HG03103 (cell line): ENCODE measurements around the gene WFS1.

ENCODE experiments used
- ATAC-seq: cut with Tn5 transposase; IDR thresholded peaks from one replicate; pipeline ENCODE4 v1.9.1; 2021; ENCODE audit warnings: low read depth; ENCODE audit not compliant: unreplicated experiment

WFS1 gene

DNA sequence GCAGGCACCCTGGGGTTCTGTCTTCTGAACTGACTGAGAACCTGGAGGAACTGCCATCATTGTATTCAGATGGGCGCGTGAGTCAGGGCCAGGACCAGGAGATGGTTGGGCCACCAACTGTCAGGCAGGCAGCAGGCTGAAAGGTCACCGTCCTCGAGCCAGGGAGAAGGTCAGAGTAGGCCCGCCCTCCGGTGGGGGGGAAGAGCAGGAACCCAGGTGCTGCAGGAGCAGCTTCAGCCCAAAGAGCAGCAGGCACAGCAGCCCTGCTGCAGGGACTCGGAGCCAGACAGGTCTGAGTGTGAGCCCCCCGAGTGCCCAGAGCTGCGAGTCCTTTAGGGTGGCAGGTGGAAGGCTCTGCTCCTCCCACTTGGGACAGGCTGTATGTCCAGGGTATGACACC lies 26.4 kb downstream of the WFS1 start:
- no peak for ATAC-seq

DNA sequence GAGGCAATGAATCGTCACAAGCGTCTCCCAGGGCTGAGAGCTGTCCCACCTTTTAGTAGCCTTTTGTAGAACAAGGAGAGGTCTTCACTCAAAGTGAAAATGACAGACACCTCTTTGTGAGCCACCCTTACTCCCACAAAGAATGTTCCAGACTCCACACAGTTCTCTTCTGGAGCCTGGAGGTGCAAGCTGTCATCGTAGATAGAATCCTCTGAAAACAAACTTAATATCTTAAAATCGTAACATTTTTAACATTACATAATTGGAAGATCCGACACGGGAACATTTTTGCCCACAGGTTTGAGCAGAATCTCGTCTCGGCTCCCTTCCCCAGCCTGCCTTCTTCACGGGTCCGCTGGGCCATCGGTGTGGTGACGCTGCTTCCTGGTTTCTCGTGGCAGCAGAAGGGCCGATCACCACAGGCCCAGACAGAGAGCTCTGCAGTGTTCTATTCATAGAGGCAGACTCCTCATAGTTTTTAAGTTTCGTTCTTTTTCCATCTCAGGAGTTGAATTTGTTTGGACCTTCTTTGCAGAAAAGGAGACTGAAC lies 27.7 kb downstream of the WFS1 start:
- ATAC-seq = no peak

DNA sequence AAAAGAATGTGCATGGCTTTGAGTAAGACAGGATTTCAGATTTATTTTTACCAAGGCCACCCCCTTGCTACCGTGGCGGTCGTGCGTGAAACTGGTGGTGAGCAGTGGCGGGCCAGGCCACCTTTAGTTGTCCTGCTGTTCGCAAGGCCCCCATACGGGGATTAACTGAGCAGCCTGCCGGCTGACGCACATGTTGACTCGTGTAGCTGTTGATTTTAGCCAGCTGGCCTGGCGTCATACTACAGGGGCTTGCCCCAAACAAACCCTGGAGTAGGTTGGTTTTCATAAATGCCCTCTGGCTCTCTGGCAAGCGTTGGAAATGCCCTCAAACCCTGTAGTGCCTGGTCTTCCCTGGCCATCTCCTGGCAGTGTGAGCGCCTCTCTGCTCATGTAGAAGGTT lies 28.4 kb downstream of the WFS1 start:
- no peak for ATAC-seq

DNA sequence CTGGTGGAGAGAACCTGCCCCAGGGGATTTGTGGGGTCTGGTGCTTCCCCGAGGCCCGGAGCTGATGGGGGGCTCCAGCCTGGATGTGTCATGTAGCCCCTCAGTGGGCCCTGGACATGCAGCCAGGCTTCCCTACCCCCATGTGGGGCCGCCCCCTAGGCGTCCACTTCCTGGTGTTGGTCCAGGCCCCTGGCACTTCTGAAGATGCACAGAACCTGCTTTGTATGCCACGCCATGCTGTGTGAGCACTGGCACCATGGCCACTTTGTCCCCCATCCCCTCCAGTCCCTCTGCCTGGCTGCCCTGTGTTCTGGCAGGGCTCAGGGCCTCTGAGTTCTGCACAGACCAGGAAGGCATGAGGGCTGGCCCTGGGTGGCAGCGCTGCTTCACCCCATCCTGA lies 29.2 kb downstream of the WFS1 start:
- ATAC-seq = no peak

DNA sequence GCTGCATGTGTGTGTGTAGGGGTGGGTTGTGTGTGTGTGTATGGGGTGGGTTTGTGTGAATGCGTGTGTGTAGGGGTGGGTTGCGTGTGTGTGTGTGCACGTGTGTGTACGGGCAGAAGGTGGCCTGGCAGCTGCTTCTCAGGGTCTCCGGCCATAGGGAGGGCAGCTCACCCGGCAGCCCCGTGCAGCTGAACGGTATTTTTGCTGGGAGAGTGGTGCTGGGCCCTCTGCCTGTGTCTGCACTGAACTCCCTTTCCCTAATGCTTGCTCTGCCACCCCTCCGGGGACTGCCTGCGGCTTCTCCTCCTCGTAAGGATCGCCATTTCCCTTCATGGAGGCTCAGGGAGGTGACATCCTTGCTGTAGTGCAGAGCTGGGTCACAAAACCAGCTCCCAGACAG lies 30.2 kb downstream of the WFS1 start:
- no peak for ATAC-seq

DNA sequence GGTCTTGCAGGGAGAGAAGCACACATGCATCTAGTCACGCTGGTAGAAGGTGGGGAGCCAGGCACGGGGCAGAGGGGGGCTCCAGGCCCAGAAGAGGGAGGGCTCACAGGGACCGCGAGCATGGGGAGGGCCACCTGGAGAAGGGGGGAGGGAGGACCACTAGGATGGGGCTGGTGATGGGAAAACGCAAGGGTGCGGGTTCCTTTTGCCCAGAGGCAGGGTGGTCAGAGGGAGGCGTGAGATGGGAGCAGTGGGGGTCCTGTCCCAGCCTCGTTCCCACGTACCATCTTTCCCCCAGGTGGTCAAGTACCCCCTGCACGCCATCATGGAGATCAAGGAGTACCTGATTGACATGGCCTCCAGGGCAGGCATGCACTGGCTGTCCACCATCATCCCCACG lies 30.7 kb downstream of the WFS1 start:
- no peak for ATAC-seq

DNA sequence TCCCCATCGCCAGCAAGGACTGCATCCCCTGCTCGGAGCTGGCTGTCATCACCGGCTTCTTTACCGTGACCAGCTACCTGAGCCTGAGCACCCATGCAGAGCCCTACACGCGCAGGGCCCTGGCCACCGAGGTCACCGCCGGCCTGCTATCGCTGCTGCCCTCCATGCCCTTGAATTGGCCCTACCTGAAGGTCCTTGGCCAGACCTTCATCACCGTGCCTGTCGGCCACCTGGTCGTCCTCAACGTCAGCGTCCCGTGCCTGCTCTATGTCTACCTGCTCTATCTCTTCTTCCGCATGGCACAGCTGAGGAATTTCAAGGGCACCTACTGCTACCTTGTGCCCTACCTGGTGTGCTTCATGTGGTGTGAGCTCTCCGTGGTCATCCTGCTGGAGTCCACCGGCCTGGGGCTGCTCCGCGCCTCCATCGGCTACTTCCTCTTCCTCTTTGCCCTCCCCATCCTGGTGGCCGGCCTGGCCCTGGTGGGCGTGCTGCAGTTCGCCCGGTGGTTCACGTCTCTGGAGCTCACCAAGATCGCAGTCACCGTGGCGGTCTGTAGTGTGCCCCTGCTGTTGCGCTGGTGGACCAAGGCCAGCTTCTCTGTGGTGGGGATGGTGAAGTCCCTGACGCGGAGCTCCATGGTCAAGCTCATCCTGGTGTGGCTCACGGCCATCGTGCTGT lies 31.5 kb downstream of the WFS1 start:
- no peak for ATAC-seq

DNA sequence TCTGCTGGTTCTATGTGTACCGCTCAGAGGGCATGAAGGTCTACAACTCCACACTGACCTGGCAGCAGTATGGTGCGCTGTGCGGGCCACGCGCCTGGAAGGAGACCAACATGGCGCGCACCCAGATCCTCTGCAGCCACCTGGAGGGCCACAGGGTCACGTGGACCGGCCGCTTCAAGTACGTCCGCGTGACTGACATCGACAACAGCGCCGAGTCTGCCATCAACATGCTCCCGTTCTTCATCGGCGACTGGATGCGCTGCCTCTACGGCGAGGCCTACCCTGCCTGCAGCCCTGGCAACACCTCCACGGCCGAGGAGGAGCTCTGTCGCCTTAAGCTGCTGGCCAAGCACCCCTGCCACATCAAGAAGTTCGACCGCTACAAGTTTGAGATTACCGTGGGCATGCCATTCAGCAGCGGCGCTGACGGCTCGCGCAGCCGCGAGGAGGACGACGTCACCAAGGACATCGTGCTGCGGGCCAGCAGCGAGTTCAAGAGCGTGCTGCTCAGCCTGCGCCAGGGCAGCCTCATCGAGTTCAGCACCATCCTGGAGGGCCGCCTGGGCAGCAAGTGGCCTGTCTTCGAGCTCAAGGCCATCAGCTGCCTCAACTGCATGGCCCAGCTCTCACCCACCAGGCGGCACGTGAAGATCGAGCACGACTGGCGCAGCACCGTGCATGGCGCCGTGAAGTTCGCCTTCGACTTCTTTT lies 32.2 kb downstream of the WFS1 start:
- ATAC-seq = no peak

DNA sequence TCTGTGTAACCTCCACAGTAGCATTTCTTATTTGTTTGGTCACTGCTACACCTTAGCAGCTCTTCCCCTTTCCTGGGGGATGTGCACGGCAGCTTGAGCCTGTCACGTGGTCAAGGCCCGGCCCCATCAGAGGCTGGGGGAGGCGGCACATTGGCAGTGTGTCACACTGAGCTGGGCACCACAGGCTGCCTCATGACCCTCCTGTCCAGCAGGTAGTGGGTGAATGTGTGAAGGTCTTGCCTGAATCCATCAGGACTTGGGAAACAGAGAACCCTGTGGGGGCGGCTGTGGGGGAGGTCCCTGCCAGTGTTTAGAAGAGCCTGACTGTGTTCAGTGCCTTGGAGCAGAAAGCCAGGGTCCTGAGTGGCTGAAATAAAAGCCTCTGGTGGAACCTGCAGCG lies 33.2 kb downstream of the WFS1 start:
- no peak for ATAC-seq

DNA sequence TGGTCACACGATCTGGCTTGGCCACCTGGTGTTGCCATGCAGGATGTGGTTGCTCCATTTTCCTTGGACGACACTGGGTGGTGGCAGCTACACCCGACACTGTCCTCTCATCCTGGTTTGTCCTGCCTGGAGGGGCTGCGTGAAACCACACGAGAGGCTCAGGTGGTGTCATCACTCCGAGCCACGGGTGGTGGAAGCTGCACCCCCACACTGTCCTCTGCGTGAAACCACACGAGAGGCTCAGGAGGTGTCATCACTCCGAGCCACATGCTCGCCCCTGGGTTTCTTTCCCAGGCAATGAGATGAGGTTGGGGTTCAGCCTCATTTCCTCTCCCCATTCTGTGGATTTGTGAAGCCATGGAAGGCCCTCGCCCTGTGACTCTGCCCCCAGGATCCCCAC lies 34.3 kb downstream of the WFS1 start:
- no peak for ATAC-seq

DNA sequence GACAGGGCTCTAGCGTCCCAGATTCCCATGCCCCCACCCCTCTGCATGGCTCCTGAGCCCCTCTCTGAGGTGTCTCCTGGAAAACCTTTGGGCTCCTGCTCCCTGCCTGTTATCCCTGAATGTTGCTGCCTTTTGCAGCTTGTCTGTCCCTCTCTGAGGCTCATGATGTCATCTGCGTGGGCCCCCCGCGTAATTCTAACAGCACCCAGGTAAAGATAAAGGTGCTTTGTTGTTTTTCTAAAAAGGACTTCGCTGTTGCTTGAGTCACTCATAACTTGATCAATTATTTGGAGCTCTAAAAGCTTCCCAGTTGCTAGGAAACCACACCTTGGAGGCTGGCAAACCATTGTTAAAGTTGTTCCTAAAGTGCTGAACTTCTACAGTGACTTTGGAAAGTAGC lies 36.6 kb downstream of the WFS1 start:
- no peak for ATAC-seq

DNA sequence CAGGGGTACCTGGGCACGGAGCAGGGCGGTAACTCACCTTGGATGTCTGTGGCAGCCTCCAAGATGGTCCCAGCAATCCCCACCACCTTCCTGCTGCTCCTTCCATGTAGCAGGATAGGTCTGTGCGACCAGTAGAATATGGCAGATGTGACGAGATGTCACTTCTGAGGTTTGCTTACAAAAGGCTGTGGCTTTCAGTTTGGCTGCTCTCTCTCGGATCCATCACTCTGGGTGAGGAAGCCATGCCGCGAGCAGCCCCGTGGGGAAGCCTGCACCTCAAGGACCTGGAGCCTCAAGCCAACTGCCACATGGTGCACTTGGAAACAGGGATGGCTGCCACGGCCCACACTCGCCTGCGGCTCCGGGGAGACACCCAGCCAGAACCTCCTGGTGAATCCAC lies 37.6 kb downstream of the WFS1 start:
- ATAC-seq = no peak

DNA sequence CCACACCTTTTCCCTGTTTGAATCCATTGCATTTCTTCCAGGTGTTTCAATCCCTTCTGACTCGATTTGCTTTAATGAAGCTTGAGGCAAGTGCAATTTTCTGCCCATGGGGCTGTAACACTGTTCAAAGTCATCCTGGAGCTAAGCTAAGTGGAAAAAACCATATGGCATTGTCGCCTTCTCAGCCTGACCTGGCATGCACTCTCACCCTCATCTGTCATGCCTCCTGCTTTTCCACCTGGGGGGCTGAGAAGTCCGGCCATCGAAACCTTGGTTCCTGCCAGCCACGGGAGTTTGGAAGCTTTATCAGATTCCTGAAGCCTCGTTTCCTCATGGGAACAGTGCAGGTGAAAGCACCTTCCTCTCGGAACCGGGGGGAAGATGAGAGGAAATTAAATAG lies 38.2 kb downstream of the WFS1 start:
- ATAC-seq = no peak

DNA sequence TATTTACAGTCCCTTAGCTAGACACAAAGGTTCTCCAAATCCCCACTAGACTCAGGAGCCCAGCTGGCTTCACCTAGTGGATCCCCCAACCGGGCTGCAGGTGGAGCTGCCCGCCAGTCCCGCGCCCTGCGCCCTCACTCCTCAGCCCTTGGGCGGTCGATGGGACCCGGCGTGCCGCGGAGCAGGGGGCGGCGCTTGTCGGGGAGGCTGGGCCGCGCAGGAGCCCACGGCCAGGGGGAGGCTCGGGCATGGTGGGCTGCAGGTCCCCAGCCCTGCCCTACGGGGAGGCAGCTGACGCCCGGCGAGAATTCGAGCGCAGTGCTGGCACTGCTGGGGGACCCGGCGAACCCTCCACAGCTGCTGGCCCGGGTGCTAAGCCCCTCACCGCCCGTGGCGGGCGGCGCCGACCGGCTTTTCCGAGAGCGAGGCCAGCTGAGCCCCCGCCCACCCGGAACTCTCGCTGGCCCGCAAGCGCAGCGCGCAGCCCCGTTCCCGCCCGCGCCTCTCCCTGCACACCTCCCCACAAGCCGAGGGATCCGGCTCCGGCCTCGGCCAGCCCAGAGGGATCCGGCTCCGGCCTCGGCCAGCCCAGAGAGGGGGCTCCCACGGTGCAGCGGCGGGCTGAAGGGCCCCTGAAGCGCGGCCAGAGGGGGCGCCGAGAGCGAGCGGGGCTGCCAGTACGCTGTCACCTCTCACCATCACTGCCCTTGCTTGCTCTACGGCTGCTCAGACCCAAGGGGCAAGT lies 39.4 kb downstream of the WFS1 start:
- no peak for ATAC-seq

DNA sequence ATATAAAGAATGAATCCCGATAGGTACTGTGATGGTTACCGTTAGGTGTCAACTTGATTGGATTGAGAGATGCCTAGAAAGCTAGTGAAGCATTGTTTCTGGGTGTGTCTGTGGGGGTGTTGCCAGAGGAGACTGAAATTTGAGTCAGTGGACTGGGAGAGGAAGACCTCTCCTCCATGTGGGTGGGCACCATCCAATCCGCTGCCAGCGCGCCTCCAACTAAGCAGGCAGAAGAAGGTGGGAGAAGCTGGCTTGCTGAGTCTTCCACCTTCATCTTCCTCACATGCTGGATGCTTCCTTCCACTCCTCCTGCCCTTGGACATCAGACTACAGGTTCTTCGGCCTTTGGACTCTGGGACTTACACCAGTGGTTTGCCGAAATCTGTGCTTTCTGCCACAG lies 40.1 kb downstream of the WFS1 start:
- no peak for ATAC-seq

DNA sequence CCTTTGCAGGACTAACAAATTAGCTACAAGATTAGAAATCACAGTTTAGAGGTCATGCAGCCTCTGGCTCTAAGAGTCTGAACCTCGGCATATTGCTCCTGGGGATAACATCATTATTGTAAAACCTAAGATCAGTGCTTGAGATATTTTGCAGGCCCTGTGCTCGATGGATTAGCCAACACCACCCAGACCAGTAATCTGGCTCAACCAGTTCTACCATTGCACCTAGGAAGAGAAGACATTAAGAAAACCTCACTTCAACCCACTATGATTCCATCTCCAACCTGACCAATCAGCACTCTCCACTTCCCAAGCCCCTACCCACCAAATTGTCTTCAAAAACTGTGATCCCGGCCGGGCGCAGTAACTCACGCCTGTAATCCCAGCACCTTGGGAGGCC lies 43.6 kb downstream of the WFS1 start:
- no peak for ATAC-seq

DNA sequence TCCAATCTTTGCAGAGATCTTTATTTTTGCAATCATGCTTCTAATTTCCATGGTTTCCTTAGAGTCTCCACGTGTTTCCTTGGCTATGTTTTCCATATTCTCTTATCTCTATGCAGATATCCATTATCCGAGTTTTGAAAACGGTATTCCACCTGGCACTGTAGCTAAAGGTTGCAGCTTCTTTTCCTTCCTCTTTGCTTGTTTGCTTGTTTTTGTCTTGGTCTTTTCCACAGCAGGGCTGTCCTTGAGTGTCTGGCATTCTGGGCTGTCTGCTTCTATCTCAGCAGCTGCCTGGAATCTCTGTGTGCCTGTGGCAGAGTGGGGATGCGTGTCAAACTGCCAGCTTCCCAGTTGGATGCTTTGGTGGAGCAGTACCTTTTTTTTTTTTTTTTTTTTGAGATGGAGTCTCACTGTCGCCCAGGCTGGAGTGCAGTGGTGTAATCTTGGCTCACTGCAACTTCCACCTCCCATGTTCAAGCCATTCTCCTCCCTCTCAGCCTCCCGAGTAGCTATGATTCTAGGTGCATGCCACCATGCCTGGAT lies 46.9 kb downstream of the WFS1 start:
- ATAC-seq = no peak

DNA sequence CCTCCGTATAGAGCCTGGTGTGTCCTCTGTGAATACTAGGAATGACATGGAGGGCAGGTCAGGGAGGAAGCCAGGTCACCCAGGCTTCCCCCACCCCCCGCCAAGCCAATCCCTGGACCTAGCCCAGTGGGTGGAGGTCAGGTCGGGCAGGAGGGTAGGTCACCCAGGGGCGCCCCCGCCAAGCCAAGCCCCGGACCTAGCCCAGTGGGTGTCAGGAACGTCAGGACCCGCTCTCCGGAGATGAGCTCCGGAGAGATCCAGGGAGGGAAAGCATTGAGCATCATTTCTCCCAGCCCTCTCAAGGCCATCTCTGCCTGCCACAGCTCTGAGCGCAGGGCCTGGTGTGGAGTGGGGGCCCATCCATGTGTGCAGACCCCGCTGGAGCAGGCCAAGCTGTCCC lies 48.6 kb downstream of the WFS1 start:
- ATAC-seq = no peak

DNA sequence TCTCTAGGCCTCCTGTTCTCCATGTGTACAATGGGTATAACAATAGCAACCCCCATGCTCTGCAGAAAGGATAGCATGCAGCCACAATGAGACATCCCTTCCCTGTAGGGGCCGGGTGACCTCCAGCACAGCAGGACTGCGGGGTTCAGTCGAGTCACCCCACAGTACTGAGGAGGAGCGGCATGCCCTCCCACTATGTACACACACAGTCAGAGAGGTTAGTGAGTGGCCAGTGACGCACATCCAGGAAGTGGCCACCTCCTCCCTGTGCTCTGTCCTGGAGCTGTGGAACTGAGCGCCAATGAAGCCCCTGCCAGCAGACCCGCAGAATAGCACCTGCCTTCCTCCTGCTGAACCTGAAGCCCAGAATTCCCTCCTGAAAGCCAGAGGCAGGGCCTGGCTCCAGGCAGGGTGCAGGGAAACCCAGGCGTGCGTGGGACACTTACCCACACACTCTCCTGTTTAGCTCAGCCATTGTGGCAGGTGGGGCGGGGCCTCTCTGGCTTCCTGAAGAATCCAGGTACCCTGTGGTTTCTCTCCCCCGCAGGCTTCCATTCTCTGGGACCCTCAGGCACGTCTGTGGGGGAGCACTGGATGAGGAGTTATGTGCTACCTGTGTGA lies 50.0 kb downstream of the WFS1 start:
- ATAC-seq = no peak

DNA sequence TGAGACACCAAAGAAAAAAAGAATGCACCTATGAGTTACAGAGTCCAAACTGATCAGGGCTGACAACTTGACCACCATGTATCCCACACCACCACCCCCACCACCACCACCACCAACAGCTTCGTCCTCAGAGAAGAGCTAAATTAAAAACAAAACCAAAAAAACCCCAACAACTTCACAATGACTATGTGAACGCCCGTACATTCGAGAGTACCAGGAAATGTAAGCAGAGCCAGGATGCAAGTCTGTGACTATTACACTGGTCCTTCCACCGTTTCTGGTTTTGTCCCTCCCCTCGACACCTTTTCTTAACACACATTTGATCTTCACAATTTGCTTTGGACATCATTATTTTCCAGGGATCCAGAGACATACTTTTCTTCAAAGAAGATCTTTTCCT lies 51.0 kb downstream of the WFS1 start:
- ATAC-seq = no peak

DNA sequence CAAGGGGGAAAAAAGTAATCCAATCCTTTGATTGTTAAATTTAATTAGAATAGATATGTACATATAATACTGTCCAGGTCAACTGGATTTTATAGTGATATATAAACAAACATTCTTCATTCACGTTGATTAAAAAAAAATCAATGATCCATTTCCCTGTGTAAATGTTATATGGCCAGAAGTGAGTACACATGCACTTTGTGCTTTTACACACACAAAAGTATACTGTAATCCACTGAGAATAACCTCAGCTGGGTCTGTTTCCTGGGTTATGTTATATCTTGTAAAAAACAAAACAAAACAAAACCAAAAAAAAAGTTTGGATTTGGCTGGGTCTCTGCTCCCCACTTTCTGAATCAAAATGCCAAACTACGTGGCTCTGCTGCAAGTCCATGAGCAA lies 51.7 kb downstream of the WFS1 start:
- ATAC-seq = no peak
